ENCODE measurements around the gene GPX2. TPM values are rescaled to one million over a fixed set of nuclear protein-coding genes. Genes with fewer than 3 reads are reported as not detected.
A peak's percentile ranks its signal among the peaks of the same experiment; 100 is the strongest.

GPX2 gene
- total RNA-seq, 1 experiment from 2014 or later = 4.3 TPM

DNA sequence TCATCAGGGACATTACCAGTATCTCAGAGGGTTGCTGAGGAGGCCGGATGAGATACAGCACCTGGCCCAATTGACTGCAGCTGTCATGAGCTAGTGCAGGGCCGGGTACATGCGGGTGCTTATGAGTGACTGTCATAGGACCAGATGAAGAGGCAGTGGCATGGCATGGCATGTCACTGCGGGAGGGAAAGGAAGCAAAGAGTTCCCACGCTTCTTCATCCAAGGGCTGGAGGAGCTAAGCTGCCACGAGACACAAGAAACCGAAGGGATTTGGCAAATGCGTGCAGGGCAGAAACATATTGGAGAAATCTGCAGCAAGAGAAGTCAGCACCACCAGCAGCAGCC lies 10.7 kb upstream of the GPX2 start:
- Histone ChIP-seq H3K27ac (ENCODE audit: low read length) (no peak overlapping the region), H3K9me3 (ENCODE audit: low read length) (no peaks in the 10 kb centered on the region), H3K9ac (ENCODE audit: low read length) (no peak overlapping the region), H2AFZ (ENCODE audit: low read length) (no peak overlapping the region), H3K36me3 (ENCODE audit: low read depth, low read length) (no peaks in the 10 kb centered on the region), H3F3A (ENCODE audit: low read length, unreplicated experiment) (no peaks in the 10 kb centered on the region), H4K20me1 (ENCODE audit: low read length) (no peaks in the 10 kb centered on the region), H3K4me3 (ENCODE audit: low read length) (no peak overlapping the region), H3K27me3 (ENCODE audit: low read length) (no peaks in the 10 kb centered on the region), H3K79me2 (ENCODE audit: low read length) (no peaks in the 10 kb centered on the region), H3K9me2 (replicated peaks; ENCODE audit: low read length) (no peaks in the 10 kb centered on the region), H3K4me1 (ENCODE audit: insufficient read depth, low read length) (no peaks in the 10 kb centered on the region), H3K4me2 (ENCODE audit: low read length) (no peak overlapping the region)
- CTCF ChIA-PET = interaction anchor here (0.6 kb wide), 1 partner anchor 1589 kb away, joined by 5 read pairs; no protein-coding TSS in a partner anchor
- intact Hi-C loops (cut with micrococcal nuclease) = no loop called here
- BruUV-seq (replicated peaks) = no TSS peak
- POLR2A ChIA-PET (ENCODE audit: unreplicated experiment) = no interaction called here
- no peak for ATAC-seq
- no peak for DNase-seq
- TF ChIP-seq EZH2phosphoT487 (IDR thresholded peaks at IDR 0.05; ENCODE audit: borderline replicate concordance, low read length) (no peak), EZH2 (IDR thresholded peaks at IDR 0.05; ENCODE audit: low read length, unreplicated experiment) (no peak)
- TF ChIP-seq, protein P1, sequence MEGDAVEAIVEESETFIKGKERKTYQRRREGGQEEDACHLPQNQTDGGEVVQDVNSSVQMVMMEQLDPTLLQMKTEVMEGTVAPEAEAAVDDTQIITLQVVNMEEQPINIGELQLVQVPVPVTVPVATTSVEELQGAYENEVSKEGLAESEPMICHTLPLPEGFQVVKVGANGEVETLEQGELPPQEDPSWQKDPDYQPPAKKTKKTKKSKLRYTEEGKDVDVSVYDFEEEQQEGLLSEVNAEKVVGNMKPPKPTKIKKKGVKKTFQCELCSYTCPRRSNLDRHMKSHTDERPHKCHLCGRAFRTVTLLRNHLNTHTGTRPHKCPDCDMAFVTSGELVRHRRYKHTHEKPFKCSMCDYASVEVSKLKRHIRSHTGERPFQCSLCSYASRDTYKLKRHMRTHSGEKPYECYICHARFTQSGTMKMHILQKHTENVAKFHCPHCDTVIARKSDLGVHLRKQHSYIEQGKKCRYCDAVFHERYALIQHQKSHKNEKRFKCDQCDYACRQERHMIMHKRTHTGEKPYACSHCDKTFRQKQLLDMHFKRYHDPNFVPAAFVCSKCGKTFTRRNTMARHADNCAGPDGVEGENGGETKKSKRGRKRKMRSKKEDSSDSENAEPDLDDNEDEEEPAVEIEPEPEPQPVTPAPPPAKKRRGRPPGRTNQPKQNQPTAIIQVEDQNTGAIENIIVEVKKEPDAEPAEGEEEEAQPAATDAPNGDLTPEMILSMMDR (conservative IDR thresholded peaks at IDR 0.05; ENCODE audit: low read depth, low read length) = no peak

DNA sequence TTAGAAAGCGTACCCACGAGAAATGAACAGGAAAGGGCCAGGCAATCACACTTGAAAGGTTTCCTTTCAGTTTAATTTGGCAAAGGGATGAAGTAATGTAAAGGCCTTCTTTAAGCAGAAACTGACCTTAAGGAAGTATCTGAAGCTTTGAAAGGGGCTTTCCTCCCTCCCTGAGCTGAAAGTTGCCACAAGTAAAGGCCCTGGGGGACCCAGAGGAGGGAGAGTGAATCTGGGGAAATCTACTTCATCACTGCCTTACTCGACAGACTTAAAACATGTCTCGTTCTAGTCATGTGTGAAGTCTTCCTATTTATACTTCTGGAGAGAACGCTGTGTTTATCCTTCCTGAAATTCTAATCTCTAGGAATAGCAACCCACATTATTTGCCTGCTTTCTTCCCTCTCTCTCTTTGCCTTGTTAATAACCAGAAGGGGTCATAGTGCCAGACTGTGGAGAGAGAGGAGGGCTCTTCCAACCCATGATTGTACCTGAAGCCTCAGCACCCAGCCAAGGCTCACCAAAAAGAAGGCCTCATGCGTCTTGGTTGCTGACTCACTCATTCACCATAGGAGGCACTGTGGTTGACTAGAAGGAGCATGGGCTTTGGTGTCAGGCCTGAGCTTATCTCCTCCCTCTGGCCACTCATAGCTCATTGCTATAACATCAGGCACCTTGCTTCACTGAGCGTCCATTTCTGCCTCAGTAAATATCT lies 10.2 kb upstream of the GPX2 start:
- DNase-seq (no peak), ATAC-seq (peak; percentile 31; the same call in 1 of the 2 replicates)
- no peak overlapping the region for H3K4me3 ChIP-seq (ENCODE audit: low read length)
- no peaks in the 10 kb centered on the region for H3K27me3 ChIP-seq (ENCODE audit: low read length)
- H3K9me3 ChIP-seq (ENCODE audit: low read length) = no peaks in the 10 kb centered on the region
- H4K20me1 ChIP-seq (ENCODE audit: low read length) = no peaks in the 10 kb centered on the region
- no TSS peak for BruUV-seq (replicated peaks)
- POLR2A ChIA-PET (ENCODE audit: unreplicated experiment) = no interaction called here
- H3K36me3 ChIP-seq (ENCODE audit: low read depth, low read length) = no peaks in the 10 kb centered on the region
- H3K4me1 ChIP-seq (ENCODE audit: insufficient read depth, low read length) = no peaks in the 10 kb centered on the region
- H3K4me2 ChIP-seq (ENCODE audit: low read length) = no peak overlapping the region
- H3K27ac ChIP-seq (ENCODE audit: low read length) = no peak overlapping the region
- CTCF ChIA-PET = interaction anchor here (0.6 kb wide), 1 partner anchor 1588 kb away, joined by 5 read pairs; no protein-coding TSS in a partner anchor
- intact Hi-C loops (cut with micrococcal nuclease) = no loop called here
- no peak overlapping the region for H3K9ac ChIP-seq (ENCODE audit: low read length)
- H3K79me2 ChIP-seq (ENCODE audit: low read length) = no peaks in the 10 kb centered on the region
- no peak overlapping the region for H2AFZ ChIP-seq (ENCODE audit: low read length)
- no peaks in the 10 kb centered on the region for H3K9me2 ChIP-seq (replicated peaks; ENCODE audit: low read length)
- no peaks in the 10 kb centered on the region for H3F3A ChIP-seq (ENCODE audit: low read length, unreplicated experiment)
- TF ChIP-seq, protein P1 (conservative IDR thresholded peaks at IDR 0.05; ENCODE audit: low read depth, low read length) = peak; percentile 33; the same call in 1 of the 2 replicates
- TF ChIP-seq EZH2 (IDR thresholded peaks at IDR 0.05; ENCODE audit: low read length, unreplicated experiment) = no peak

DNA sequence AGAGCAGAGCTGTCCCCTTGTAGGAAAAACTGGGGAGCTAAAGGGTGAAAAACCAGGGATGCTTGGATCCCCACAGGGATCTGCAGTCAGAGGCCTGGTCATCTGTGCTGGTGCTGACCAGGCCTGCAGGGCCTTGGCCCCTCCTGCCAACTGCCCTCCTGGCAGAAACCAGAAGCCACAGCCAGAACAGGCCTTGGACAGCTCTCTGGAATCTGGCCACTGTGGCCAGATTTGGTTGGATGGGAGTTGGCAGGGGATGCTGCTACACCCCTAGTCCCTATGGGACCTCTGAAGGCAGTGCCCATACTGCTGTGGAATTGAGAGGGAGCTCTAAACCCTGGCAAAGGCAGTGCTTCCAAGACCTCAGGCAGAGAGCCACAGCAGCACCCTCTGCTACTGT lies 9.2 kb upstream of the GPX2 start:
- no peak overlapping the region for H3K9ac ChIP-seq (ENCODE audit: low read length)
- no peaks in the 10 kb centered on the region for H3K27me3 ChIP-seq (ENCODE audit: low read length)
- H3K4me1 ChIP-seq (ENCODE audit: insufficient read depth, low read length) = no peaks in the 10 kb centered on the region
- no peaks in the 10 kb centered on the region for H3K9me2 ChIP-seq (replicated peaks; ENCODE audit: low read length)
- H2AFZ ChIP-seq (ENCODE audit: low read length) = no peak overlapping the region
- POLR2A ChIA-PET (ENCODE audit: unreplicated experiment) = no interaction called here
- no peak overlapping the region for H3K4me2 ChIP-seq (ENCODE audit: low read length)
- no peaks in the 10 kb centered on the region for H3K79me2 ChIP-seq (ENCODE audit: low read length)
- TF ChIP-seq, protein P1 (conservative IDR thresholded peaks at IDR 0.05; ENCODE audit: low read depth, low read length) = no peak
- TF ChIP-seq EZH2phosphoT487 (IDR thresholded peaks at IDR 0.05; ENCODE audit: borderline replicate concordance, low read length) = no peak
- no peak for TF ChIP-seq EZH2 (IDR thresholded peaks at IDR 0.05; ENCODE audit: low read length, unreplicated experiment)
- no peaks in the 10 kb centered on the region for H3K9me3 ChIP-seq (ENCODE audit: low read length)
- no peak overlapping the region for H3K4me3 ChIP-seq (ENCODE audit: low read length)
- DNase-seq = no peak
- intact Hi-C loops (cut with micrococcal nuclease) = no loop called here
- no peaks in the 10 kb centered on the region for H4K20me1 ChIP-seq (ENCODE audit: low read length)
- no peak for ATAC-seq
- CTCF ChIA-PET = no interaction called here
- H3K27ac ChIP-seq (ENCODE audit: low read length) = no peak overlapping the region
- no peaks in the 10 kb centered on the region for H3F3A ChIP-seq (ENCODE audit: low read length, unreplicated experiment)
- no peaks in the 10 kb centered on the region for H3K36me3 ChIP-seq (ENCODE audit: low read depth, low read length)
- BruUV-seq (replicated peaks) = no TSS peak

All from PC-3 (cell line).